ENCODE data around the gene SFT2D1.

- TF ChIP-seq SUZ12 (IDR thresholded peaks at IDR 0.05; ENCODE audit: extremely low read depth, insufficient read depth, insufficient read length) (no peak), YY1 (IDR thresholded peaks at IDR 0.05; ENCODE audit: insufficient read depth, insufficient read length) (no peak)
These were observed 37.5 kb upstream of the SFT2D1 start for GRCh38 chr6:166379800-166380199.
